Eye (tissue), 1 donor: ENCODE results near the gene KCNJ15.

ENCODE experiments used
- DNase-seq: peaks from one replicate; pipeline ENCODE4 v3.0.0-alpha.2; 2015

The KCNJ15 gene

GRCh38 chr21:38268864-38269575, 12.2 kb downstream of the KCNJ15 start:
- no peak for DNase-seq

GRCh38 chr21:38269576-38269936, 12.8 kb downstream of the KCNJ15 start:
- DNase-seq, result peak; percentile 23

- DNase-seq, result no peak
Observed at GRCh38 chr21:38272215-38272614, 15.4 kb downstream of the KCNJ15 start.

- no peak for DNase-seq
Observed at GRCh38 chr21:38273745-38274542, 17.2 kb downstream of the KCNJ15 start.

- no peak for DNase-seq
Observed at GRCh38 chr21:38277501-38278131, 20.8 kb downstream of the KCNJ15 start.

- no peak for DNase-seq
Observed at GRCh38 chr21:38280454-38280853, 23.7 kb downstream of the KCNJ15 start.

GRCh38 chr21:38280867-38281266, 24.1 kb downstream of the KCNJ15 start:
- DNase-seq, result no peak

- no peak for DNase-seq
Observed at GRCh38 chr21:38282921-38283320, 26.1 kb downstream of the KCNJ15 start.

GRCh38 chr21:38284216-38284615, 27.4 kb downstream of the KCNJ15 start:
- DNase-seq, result no peak

- no peak for DNase-seq
Observed at GRCh38 chr21:38286739-38287471, 30.1 kb downstream of the KCNJ15 start.

- no peak for DNase-seq
Observed at GRCh38 chr21:38287476-38287875, 30.7 kb downstream of the KCNJ15 start.

GRCh38 chr21:38289705-38290485, 33.1 kb downstream of the KCNJ15 start:
- peak; percentile 51 for DNase-seq

- DNase-seq, result no peak
Observed at GRCh38 chr21:38290809-38291208, 34.0 kb downstream of the KCNJ15 start.

- no peak for DNase-seq
Observed at GRCh38 chr21:38291874-38292273, 35.1 kb downstream of the KCNJ15 start.

- no peak for DNase-seq
Observed at GRCh38 chr21:38293113-38293512, 36.3 kb downstream of the KCNJ15 start.

- DNase-seq, result no peak
Observed at GRCh38 chr21:38293765-38294164, 37.0 kb downstream of the KCNJ15 start.

GRCh38 chr21:38294609-38295008, 37.8 kb downstream of the KCNJ15 start:
- DNase-seq, result no peak

- DNase-seq, result no peak
Observed at GRCh38 chr21:38295997-38296764, 39.4 kb downstream of the KCNJ15 start.

GRCh38 chr21:38297194-38297631, 40.4 kb downstream of the KCNJ15 start:
- peak; percentile 45 for DNase-seq

GRCh38 chr21:38297871-38298270, 41.1 kb downstream of the KCNJ15 start:
- no peak for DNase-seq

GRCh38 chr21:38298832-38299231, 42.0 kb downstream of the KCNJ15 start:
- no peak for DNase-seq

- DNase-seq, result no peak
Observed at GRCh38 chr21:38299671-38300070, 42.9 kb downstream of the KCNJ15 start.
